HTERT RPE-1 (cell line): Measurements from ENCODE around the gene RNASE8.

Source experiments
- in situ Hi-C: fragments of 300-500 bp; cut with MboI; formaldehyde crosslinking; loops from 4 replicates; pipeline ENCODE4 v1.14.3; 2020; ENCODE audit warnings: low sequenced_read_pairs

The RNASE8 gene

GRCh38 chr14:21103411-21103709 is 45.7 kb downstream of the RNASE8 start:
- in situ Hi-C loops, result no loop called here

GRCh38 chr14:21103710-21104447 is 46.3 kb downstream of the RNASE8 start:
- in situ Hi-C loops, result no loop called here

- in situ Hi-C loops, result no loop called here
These were observed 46.9 kb downstream of the RNASE8 start for GRCh38 chr14:21104448-21105060.

GRCh38 chr14:21105095-21105494 is 47.5 kb downstream of the RNASE8 start:
- in situ Hi-C loops, result no loop called here

GRCh38 chr14:21106176-21106497 is 48.5 kb downstream of the RNASE8 start:
- in situ Hi-C loops, result no loop called here

GRCh38 chr14:21106498-21107282 is 49.1 kb downstream of the RNASE8 start:
- in situ Hi-C loops, result no loop called here

GRCh38 chr14:21107283-21107800 is 49.7 kb downstream of the RNASE8 start:
- in situ Hi-C loops, result no loop called here
